GM12864 (cell line): ENCODE measurements around the gene VPS26A.

Source experiments
- DNase-seq: peaks from one replicate; pipeline ENCODE4 v3.0.0-alpha.2; 2011; ENCODE audit warnings: low read depth
- H3K4me3 ChIP-seq: 2 replicates; pipeline ENCODE4 v1.5.1; 2011; ENCODE audit warnings: mild to moderate bottlenecking, low read depth, low read length, control low read depth
- CTCF ChIP-seq: IDR thresholded peaks from 2 replicates; pipeline ENCODE4 v1.5.1; 2011; ENCODE audit warnings: low read depth, mild to moderate bottlenecking, moderate library complexity, low read length, control low read depth, inconsistent platforms; ENCODE audit errors: missing control alignments

The VPS26A gene

DNA sequence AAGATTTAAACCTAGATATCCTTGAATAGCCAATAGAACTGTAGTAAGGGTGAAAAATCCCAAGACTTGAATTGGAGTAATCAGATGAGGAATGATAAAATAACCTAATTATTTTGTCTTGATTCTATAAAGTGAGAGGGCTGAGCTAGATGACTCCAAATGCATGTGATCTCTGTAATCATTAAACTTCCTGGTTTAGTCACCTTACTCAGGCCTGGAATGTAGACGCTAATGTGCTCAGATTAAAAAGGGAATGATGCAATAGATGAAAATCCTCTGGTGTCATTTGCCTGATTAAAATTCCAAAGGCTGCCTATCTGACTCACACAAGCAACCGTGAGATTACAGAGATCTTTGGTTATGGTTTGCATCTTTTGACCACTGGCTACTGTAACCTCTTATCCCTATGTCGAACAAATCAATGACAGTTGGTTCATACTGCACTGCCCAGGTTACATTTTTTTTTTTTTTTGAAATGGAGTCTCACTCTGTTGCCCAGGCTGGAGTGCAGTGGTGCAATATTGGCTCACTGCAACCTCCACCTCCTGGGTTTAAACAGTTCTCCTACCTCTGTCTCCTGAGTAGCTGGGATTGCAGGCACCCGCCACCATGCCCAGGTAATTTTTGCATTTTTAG is 93.3 kb downstream of the VPS26A start:
- TF ChIP-seq CTCF = no peak
- H3K4me3 ChIP-seq = no peak overlapping the region
- no peak for DNase-seq

- no peak overlapping the region for H3K4me3 ChIP-seq
- no peak for TF ChIP-seq CTCF
- no peak for DNase-seq
Observed at GRCh38 chr10:69218831-69219230, 94.9 kb downstream of the VPS26A start.

DNA sequence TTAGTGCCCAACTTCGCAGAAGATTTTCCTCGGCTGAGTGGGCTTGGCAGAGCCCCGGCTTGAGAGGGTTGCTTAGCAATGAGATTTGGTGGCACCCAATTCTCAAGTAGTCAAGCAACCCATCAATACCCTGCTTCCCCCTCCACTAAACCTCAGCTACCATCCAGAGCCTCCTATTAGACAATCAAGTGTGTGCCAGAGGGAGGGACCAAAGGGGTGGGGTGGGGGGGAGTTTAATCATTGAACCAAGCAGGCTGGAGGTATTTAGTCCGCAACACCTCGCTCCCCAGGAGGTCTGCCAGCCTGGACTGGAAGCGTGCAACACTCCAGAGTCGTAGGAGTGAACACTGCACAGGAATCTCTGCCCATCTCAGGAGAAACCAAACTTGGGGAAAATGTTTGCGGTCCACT is 96.1 kb downstream of the VPS26A start, which contains the start of gene HKDC1:
Gene HKDC1 (plus strand): TSS at position 292 of the 411 bp plus-strand sequence. CDS start 104 bp downstream, at position 396.
- DNase-seq = no peak
- no peak within 1 kb of the TSS for H3K4me3 ChIP-seq
- TF ChIP-seq CTCF = no peak

DNA sequence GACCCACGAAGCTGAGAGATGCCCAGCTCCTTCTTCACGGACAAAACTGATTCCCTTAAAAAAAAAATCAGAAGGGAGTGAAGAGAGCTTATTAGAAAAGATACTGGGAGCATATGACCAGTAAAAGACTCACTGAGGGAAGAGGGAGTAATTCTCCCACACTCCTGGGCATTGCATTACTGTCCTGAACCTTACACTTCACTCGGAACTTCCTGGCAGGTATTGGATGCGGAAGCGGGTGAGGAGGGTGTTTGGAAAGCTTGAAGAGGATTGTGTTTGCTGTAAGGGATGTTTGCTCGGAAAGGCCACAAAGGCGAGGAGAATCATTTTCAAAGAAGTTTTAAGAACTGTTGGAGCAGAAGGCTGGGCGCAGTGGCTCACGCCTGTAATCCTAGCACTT is 96.5 kb downstream of the VPS26A start:
- no peak for TF ChIP-seq CTCF
- no peak for DNase-seq
- no peak overlapping the region for H3K4me3 ChIP-seq
